Measurements from ENCODE around the gene MET.
"Not testable (repeated sequence)": the region's sequence is repeated elsewhere in the genome, so short reads cannot be mapped to it uniquely, and the experiment has no call there.

MET gene

GRCh38 chr7:116671681-116672595 is at the start of gene MET:
MET (plus strand) TSS chr7:116672196; CDS start chr7:116699085, 26,889 bp downstream.
- DNase-seq = peak; percentile 13

GRCh38 chr7:116626886-116627285 is 45.1 kb upstream of the MET start:
- DNase-seq = no peak

- DNase-seq = no peak
Observed at GRCh38 chr7:116629051-116629463, 42.9 kb upstream of the MET start.

- DNase-seq = no peak
Observed at GRCh38 chr7:116630357-116630756, 41.6 kb upstream of the MET start.

- DNase-seq = no peak
Observed at GRCh38 chr7:116630932-116631671, 40.9 kb upstream of the MET start.

GRCh38 chr7:116631676-116632075 is 40.3 kb upstream of the MET start:
- DNase-seq = no peak

GRCh38 chr7:116632384-116632783 is 39.6 kb upstream of the MET start:
- DNase-seq = no peak

- DNase-seq = no peak
Observed at GRCh38 chr7:116633131-116633988, 38.6 kb upstream of the MET start.

GRCh38 chr7:116636997-116637396 is 35.0 kb upstream of the MET start:
- no peak for DNase-seq

GRCh38 chr7:116638592-116638991 is 33.4 kb upstream of the MET start:
- DNase-seq = not testable (repeated sequence)

GRCh38 chr7:116641551-116642153 is 30.3 kb upstream of the MET start:
- no peak for DNase-seq

GRCh38 chr7:116643148-116643547 is 28.8 kb upstream of the MET start:
- DNase-seq = not testable (repeated sequence)

- DNase-seq = no peak
Observed at GRCh38 chr7:116644628-116645027, 27.4 kb upstream of the MET start.

- no peak for DNase-seq
Observed at GRCh38 chr7:116647290-116647689, 24.7 kb upstream of the MET start.

GRCh38 chr7:116647861-116648260 is 24.1 kb upstream of the MET start:
- no peak for DNase-seq

- DNase-seq = no peak
Observed at GRCh38 chr7:116650436-116650835, 21.6 kb upstream of the MET start.

- no peak for DNase-seq
Observed at GRCh38 chr7:116652793-116653192, 19.2 kb upstream of the MET start.

GRCh38 chr7:116653204-116653603 is 18.8 kb upstream of the MET start:
- no peak for DNase-seq

- DNase-seq = no peak
Observed at GRCh38 chr7:116653646-116654045, 18.4 kb upstream of the MET start.

GRCh38 chr7:116659248-116659647 is 12.7 kb upstream of the MET start:
- not testable (repeated sequence) for DNase-seq

GRCh38 chr7:116661865-116662264 is 10.1 kb upstream of the MET start:
- no peak for DNase-seq

GRCh38 chr7:116663744-116664143 is 8.3 kb upstream of the MET start:
- DNase-seq = no peak

All from activated naive CD4-positive, alpha-beta T cell treated with anti-CD3 and anti-CD28 coated beads, Interleukin-2, amount 50 U/mL, for 16 hours (primary cell).